Gastroesophageal sphincter (tissue), 4 donors: ENCODE measurements around the gene PTK7. TPM values are rescaled to one million over a fixed set of nuclear protein-coding genes. Genes with fewer than 3 reads are reported as not detected.

ENCODE experiments used
- ATAC-seq: fragments of 150-250 bp; one replicate; pipeline ENCODE4 v1.9.1; 2016; ENCODE audit warnings: mild to moderate bottlenecking, moderate library complexity
- H3K27ac ChIP-seq, 4 donors: fragments of 200-600 bp; sonication (generic) in 3 of 4; 1 replicate in 3 of 4; 2 replicates in 1 of 4; pipeline ENCODE4 v1.5.1; 2016 to 2019
- H3K27me3 ChIP-seq: fragments of 200-600 bp; sonication (generic); one replicate; pipeline ENCODE4 v1.5.1; 2019
- H3K36me3 ChIP-seq, 2 donors: fragments of 200-600 bp; sonication (generic); one replicate each; pipeline ENCODE4 v1.5.1; 2019; ENCODE audit warnings: control low read depth in 1 of 2
- H3K4me1 ChIP-seq, 3 donors: fragments of 200-600 bp; sonication (generic); 1 replicate in 2 of 3; 2 replicates in 1 of 3; pipeline ENCODE4 v1.5.1; 2016 to 2019; ENCODE audit warnings: control low read depth in 2 of 3
- H3K4me3 ChIP-seq, 2 donors: fragments of 200-600 bp; sonication (generic); one replicate each; pipeline ENCODE4 v1.5.1; 2019; ENCODE audit warnings: mild to moderate bottlenecking in 1 of 2, moderate library complexity in 1 of 2
- H3K9me3 ChIP-seq, 3 donors: fragments of 200-600 bp; sonication (generic); one replicate each; pipeline ENCODE4 v1.5.1; 2017 to 2019; ENCODE audit warnings: control low read depth in 2 of 3
- EP300 ChIP-seq: sonication (generic); formaldehyde crosslinking; IDR thresholded peaks from one replicate; pipeline ENCODE4 v1.6.1; 2017; ENCODE audit warnings: antibody characterized with exemption, mild to moderate bottlenecking
- POLR2A ChIP-seq, 2 donors: fragments of 450-650 bp; IDR thresholded peaks; one replicate each; pipeline ENCODE4 v1.6.1; 2017; ENCODE audit warnings: antibody characterized with exemption in 2 of 2, mild to moderate bottlenecking in 2 of 2, moderate library complexity in 1 of 2
- POLR2AphosphoS5 ChIP-seq: sonication (generic); formaldehyde crosslinking; IDR thresholded peaks from one replicate; pipeline ENCODE4 v1.6.1; 2017; ENCODE audit warnings: antibody characterized with exemption
- WGBS, 2 donors: methylation state at CpG; one replicate each; pipeline ENCODE4 v1.1.5; 2018; ENCODE audit warnings: low coverage in 1 of 2; 5-methylcytosine and 5-hydroxymethylcytosine counted together
- total RNA-seq, 4 donors: library from RNA; depleted of rRNA; stranded (reverse); fragments of >200 nt; gene quantifications; one replicate each; pipeline ENCODE4 v1.1.0, GENCODE V29; 2016
- TF ChIP-seq, protein P1 (sequence below), 4 experiments: fragments of 200-600 bp in 2 of 4; fragments of 450-650 bp in 2 of 4; sonication (generic) in 1 of 4; IDR thresholded peaks; one replicate each; pipeline ENCODE4 v1.5.1; 2017 to 2019; ENCODE audit warnings: antibody characterized with exemption in 4 of 4, mild to moderate bottlenecking in 2 of 4, moderate library complexity in 2 of 4

PTK7 gene
- total RNA-seq, 4 donors from 2014 or later: 2.0 to 11.6 (median 7.7) TPM

DNA sequence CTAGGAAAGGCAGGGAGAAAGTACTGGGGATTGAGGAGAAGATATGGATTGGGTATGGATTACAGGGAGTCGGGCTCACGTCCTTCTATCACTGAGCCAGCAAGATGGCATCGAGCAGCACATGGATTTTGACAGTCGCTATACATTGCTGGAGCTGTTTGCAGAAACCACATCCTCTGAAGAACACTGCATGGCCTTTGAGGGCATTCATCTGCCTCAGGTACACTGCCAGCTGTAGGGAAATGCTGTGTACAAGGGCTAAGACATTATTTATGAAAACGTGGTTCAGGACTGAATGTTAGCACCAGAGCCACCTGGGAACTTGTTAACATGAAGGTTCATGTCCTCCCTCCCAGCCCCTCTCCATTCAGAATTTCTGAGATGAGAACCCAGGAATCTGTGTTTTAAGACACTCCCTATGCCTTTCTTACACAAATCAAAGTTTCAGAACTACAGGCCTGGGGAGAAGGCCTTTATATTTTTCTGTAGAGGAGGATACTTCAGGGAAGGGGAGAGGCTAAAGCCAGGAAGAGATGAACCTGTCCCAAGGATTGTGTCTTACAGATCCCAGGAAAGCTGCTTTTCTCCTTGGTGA, 109.4 kb downstream of the PTK7 start:
- Histone ChIP-seq H3K27me3 (no peaks in the 10 kb centered on the region), H3K4me1 (peaks cover 2 to 38% (median 4%) of the 10 kb centered on the region in 3 donors), H3K4me3 (no peak overlapping the region), H3K36me3 (peaks cover 0 to 64% of the 10 kb centered on the region in 2 donors), H3K9me3 (no peaks in the 10 kb centered on the region), H3K27ac (no peak overlapping the region)
- ATAC-seq: no peak
- TF ChIP-seq POLR2AphosphoS5 (no peak), EP300 (no peak), POLR2A (IDR thresholded peaks at IDR 0.05) (no peak)
- TF ChIP-seq, protein P1, sequence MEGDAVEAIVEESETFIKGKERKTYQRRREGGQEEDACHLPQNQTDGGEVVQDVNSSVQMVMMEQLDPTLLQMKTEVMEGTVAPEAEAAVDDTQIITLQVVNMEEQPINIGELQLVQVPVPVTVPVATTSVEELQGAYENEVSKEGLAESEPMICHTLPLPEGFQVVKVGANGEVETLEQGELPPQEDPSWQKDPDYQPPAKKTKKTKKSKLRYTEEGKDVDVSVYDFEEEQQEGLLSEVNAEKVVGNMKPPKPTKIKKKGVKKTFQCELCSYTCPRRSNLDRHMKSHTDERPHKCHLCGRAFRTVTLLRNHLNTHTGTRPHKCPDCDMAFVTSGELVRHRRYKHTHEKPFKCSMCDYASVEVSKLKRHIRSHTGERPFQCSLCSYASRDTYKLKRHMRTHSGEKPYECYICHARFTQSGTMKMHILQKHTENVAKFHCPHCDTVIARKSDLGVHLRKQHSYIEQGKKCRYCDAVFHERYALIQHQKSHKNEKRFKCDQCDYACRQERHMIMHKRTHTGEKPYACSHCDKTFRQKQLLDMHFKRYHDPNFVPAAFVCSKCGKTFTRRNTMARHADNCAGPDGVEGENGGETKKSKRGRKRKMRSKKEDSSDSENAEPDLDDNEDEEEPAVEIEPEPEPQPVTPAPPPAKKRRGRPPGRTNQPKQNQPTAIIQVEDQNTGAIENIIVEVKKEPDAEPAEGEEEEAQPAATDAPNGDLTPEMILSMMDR (IDR thresholded peaks at IDR 0.05): no peak
- WGBS, 2 donors: 80% methylated on average over 4 of the region's 5 CpGs; no CpG with 5 or more reads in 1 of the 2 donors

DNA sequence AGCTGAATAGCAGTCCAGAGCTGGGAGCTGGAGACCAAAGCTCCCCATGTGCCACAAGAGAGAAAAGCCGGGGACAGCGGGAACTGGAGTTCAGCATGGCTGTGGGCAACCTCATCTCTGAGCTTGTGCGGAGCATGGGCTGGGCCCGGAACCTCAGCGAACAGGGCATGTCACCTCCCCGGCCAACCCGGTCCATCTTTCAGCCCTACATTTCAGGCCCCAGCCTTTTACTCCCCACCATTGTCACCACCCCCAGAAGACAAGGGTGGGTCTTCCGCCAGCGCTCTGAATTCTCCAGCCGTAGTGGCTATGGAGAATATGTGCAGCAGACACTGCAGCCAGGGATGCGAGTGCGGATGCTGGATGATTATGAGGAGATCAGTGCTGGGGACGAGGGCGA, 109.9 kb downstream of the PTK7 start:
- Histone ChIP-seq H3K9me3 (no peaks in the 10 kb centered on the region), H3K4me3 (no peak overlapping the region), H3K4me1 (peaks cover 2 to 35% (median 4%) of the 10 kb centered on the region in 3 donors), H3K27ac (no peak overlapping the region), H3K36me3 (peaks cover 0 to 65% of the 10 kb centered on the region in 2 donors), H3K27me3 (no peaks in the 10 kb centered on the region)
- ATAC-seq: no peak
- 94% methylated on average over 8 of the region's 14 CpGs; no CpG with 5 or more reads in 1 of the 2 donors for WGBS, 2 donors
- TF ChIP-seq, protein P1 (IDR thresholded peaks at IDR 0.05): no peak

GRCh38 chr6:43186706-43187105, 110.6 kb downstream of the PTK7 start:
- H3K9me3 ChIP-seq: no peaks in the 10 kb centered on the region
- no peak overlapping the region for H3K4me3 ChIP-seq
- H3K4me1 ChIP-seq: peaks cover 2 to 28% (median 4%) of the 10 kb centered on the region in 3 donors
- 80 to 91% methylated on average over 1 to 2 of the region's 4 CpGs for WGBS, 2 donors
- no peak for TF ChIP-seq POLR2AphosphoS5
- TF ChIP-seq, protein P1 (IDR thresholded peaks at IDR 0.05): no peak
- H3K27me3 ChIP-seq: no peaks in the 10 kb centered on the region
- H3K36me3 ChIP-seq: peaks cover 0 to 65% of the 10 kb centered on the region in 2 donors
- H3K27ac ChIP-seq: no peak overlapping the region
- no peak for ATAC-seq

DNA sequence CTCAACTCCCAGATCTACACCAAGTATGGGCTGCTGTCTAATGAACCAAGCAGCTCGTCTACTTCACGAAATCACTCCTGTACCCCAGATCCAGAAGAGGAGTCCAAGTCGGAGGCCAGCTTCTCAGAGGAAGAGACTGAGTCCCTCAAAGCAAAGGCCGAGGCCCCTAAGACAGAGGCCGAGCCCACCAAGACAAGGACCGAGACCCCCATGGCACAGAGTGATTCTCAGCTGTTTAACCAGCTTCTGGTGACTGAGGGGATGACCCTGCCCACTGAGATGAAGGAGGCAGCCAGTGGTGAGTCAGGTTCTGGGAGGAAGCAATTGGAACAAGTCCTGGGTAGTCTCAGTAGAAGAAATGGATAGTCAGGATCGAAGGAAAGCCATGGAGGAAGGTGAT, 111.7 kb downstream of the PTK7 start:
- Histone ChIP-seq H3K36me3 (peaks cover 0 to 73% of the 10 kb centered on the region in 2 donors), H3K9me3 (no peaks in the 10 kb centered on the region), H3K4me1 (peaks cover under 1 to 20% (median 2%) of the 10 kb centered on the region in 3 donors), H3K4me3 (no peak overlapping the region), H3K27ac (no peak overlapping the region), H3K27me3 (no peaks in the 10 kb centered on the region)
- no peak for ATAC-seq
- WGBS, 2 donors: 83 to 86% methylated on average over 1 to 2 of the region's 7 CpGs
- TF ChIP-seq, protein P1 (IDR thresholded peaks at IDR 0.05): no peak
- TF ChIP-seq POLR2AphosphoS5: no peak
- TF ChIP-seq EP300: no peak
- no peak for TF ChIP-seq POLR2A (IDR thresholded peaks at IDR 0.05)

DNA sequence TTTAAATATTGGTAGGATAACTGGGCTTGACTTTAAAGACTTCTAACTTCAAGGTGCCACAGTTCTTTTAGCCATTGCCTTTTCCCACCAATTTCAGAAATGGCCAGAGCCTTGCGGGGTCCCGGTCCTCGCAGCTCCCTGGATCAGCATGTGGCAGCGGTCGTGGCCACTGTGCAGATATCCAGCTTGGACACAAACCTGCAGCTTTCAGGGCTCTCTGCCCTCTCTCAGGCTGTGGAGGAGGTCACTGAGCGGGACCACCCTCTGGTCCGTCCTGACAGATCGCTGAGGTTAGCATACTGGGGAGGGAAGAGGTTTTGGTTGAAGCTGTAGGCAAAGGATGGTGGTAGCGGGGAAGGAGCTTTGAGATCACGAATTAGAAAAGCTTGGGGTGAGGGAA, 112.3 kb downstream of the PTK7 start:
- Histone ChIP-seq H3K27me3 (no peaks in the 10 kb centered on the region), H3K4me3 (no peak overlapping the region), H3K36me3 (peaks cover 0 to 79% of the 10 kb centered on the region in 2 donors), H3K4me1 (peaks cover 0 to 14% (median 0%) of the 10 kb centered on the region in 3 donors), H3K9me3 (no peaks in the 10 kb centered on the region), H3K27ac (no peak overlapping the region)
- 77 to 80% methylated on average over 1 to 3 of the region's 10 CpGs for WGBS, 2 donors
- TF ChIP-seq POLR2A (IDR thresholded peaks at IDR 0.05) (no peak), POLR2AphosphoS5 (no peak), EP300 (no peak)
- TF ChIP-seq, protein P1 (IDR thresholded peaks at IDR 0.05): no peak
- no peak for ATAC-seq
